ENCODE measurements around the gene PURA.

DNA sequence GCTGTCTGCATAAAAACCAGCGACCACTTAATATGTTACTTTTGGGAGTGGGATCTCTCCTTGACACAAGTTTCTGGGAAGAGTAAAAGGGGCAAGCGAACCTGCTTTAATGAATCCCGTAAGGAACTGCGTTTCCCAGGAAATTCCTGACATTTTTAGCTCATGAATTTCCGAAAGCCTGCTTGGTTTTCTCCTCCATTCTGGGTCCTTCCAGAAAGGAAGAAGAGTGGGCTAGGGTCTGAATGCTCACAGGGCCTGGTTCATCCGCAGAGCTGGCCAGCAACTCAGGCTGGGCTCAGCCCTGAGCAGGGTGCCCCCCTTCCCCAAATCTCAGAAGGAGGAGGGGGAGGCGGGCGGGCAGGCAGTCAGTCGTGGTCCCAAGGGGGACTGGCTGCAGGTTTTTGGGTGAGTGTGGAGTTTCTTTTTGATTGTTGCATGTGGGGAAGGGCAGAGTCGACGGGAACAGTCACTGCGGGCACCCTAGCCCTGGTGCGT lies 1.2 kb upstream of the PURA start:
- TF ChIP-seq TAF1 (IDR thresholded peaks at IDR 0.05; ENCODE audit: low read depth) (no peak), EP300 (IDR thresholded peaks at IDR 0.05; ENCODE audit: borderline replicate concordance) (no peak), YY1 (IDR thresholded peaks at IDR 0.05; ENCODE audit: low read depth) (no peak), NFIC (IDR thresholded peaks at IDR 0.05) (no peak)
- TF ChIP-seq, protein P1, sequence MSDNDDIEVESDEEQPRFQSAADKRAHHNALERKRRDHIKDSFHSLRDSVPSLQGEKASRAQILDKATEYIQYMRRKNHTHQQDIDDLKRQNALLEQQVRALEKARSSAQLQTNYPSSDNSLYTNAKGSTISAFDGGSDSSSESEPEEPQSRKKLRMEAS (IDR thresholded peaks at IDR 0.05) = no peak
- TF ChIP-seq, protein P2, sequence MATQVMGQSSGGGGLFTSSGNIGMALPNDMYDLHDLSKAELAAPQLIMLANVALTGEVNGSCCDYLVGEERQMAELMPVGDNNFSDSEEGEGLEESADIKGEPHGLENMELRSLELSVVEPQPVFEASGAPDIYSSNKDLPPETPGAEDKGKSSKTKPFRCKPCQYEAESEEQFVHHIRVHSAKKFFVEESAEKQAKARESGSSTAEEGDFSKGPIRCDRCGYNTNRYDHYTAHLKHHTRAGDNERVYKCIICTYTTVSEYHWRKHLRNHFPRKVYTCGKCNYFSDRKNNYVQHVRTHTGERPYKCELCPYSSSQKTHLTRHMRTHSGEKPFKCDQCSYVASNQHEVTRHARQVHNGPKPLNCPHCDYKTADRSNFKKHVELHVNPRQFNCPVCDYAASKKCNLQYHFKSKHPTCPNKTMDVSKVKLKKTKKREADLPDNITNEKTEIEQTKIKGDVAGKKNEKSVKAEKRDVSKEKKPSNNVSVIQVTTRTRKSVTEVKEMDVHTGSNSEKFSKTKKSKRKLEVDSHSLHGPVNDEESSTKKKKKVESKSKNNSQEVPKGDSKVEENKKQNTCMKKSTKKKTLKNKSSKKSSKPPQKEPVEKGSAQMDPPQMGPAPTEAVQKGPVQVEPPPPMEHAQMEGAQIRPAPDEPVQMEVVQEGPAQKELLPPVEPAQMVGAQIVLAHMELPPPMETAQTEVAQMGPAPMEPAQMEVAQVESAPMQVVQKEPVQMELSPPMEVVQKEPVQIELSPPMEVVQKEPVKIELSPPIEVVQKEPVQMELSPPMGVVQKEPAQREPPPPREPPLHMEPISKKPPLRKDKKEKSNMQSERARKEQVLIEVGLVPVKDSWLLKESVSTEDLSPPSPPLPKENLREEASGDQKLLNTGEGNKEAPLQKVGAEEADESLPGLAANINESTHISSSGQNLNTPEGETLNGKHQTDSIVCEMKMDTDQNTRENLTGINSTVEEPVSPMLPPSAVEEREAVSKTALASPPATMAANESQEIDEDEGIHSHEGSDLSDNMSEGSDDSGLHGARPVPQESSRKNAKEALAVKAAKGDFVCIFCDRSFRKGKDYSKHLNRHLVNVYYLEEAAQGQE (IDR thresholded peaks at IDR 0.05; ENCODE audit: low read depth) = no peak
